K562 (cell line): ENCODE data around the gene TRANK1. TPM values are rescaled to one million over a fixed set of nuclear protein-coding genes. Genes with fewer than 3 reads are reported as not detected.

Source experiments
- ADNP ChIP-seq: fragments of 200-800 bp; sonication (Bioruptor generic); IDR thresholded peaks from 2 replicates; pipeline ENCODE4 v1.6.1; 2016; ENCODE audit warnings: missing genetic modification characterization, missing compliant biosample characterization
- ARHGAP35 ChIP-seq: fragments of 450-650 bp; IDR thresholded peaks from 2 replicates; pipeline ENCODE4 v1.6.1; 2018; ENCODE audit not compliant: partially characterized antibody
- CREB5 ChIP-seq: fragments of 250-450 bp; sonication (Bioruptor Pico); IDR thresholded peaks from 2 replicates; pipeline ENCODE4 v1.5.0; 2020; ENCODE audit warnings: mild to moderate bottlenecking
- E2F3 ChIP-seq: fragments of 250-450 bp; sonication (Bioruptor Pico); IDR thresholded peaks from 2 replicates; pipeline ENCODE4 v1.4.0; 2020; ENCODE audit warnings: mild to moderate bottlenecking
- E2F5 ChIP-seq: sonication (generic); formaldehyde crosslinking; IDR thresholded peaks from 2 replicates; pipeline ENCODE4 v1.8.0; 2022; ENCODE audit warnings: mild to moderate bottlenecking, missing genetic modification reagents
- ELK3 ChIP-seq: fragments of 450-650 bp; formaldehyde crosslinking; IDR thresholded peaks from 2 replicates; pipeline ENCODE4 v1.4.0; 2020; ENCODE audit warnings: mild to moderate bottlenecking
- FOXA3 ChIP-seq, 2 experiments: fragments of 450-650 bp in 1 of 2; sonication (generic) in 1 of 2; formaldehyde crosslinking; IDR thresholded peaks in 1 of 2; conservative IDR thresholded peaks in 1 of 2; 2 replicates each; pipeline versions ENCODE4 v1.4.0 to v1.8.0; 2020 to 2022; ENCODE audit warnings: mild to moderate bottlenecking in 2 of 2, missing genetic modification reagents in 1 of 2
- FOXJ2 ChIP-seq: fragments of 200-800 bp; sonication (Bioruptor generic); IDR thresholded peaks from 2 replicates; pipeline ENCODE4 v1.6.1; 2016; ENCODE audit warnings: missing genetic modification characterization, missing compliant biosample characterization
- GATAD2B ChIP-seq: fragments of 450-650 bp; IDR thresholded peaks from 2 replicates; pipeline ENCODE4 v1.6.1; 2017; ENCODE audit warnings: mild to moderate bottlenecking, borderline replicate concordance
- HDAC1 ChIP-seq, 2 experiments: fragments of 450-650 bp; IDR thresholded peaks; 2 replicates each; pipeline ENCODE4 v1.6.1; 2016 to 2017; ENCODE audit warnings: inconsistent platforms in 1 of 2, mild to moderate bottlenecking in 1 of 2, moderate library complexity in 1 of 2
- HNRNPUL1 ChIP-seq: fragments of 200-400 bp; formaldehyde crosslinking; IDR thresholded peaks from 2 replicates; pipeline ENCODE4 v1.6.1; 2017; ENCODE audit warnings: low read length
- KLF16 ChIP-seq: IDR thresholded peaks from 2 replicates; pipeline ENCODE4 v1.6.1; 2016; ENCODE audit warnings: antibody characterized with exemption
- MYNN ChIP-seq, 2 experiments: sonication (generic); formaldehyde crosslinking in 1 of 2; IDR thresholded peaks; 2 replicates each; pipeline versions ENCODE4 v1.5.0 to v1.6.1; 2016 to 2020; ENCODE audit warnings: antibody characterized with exemption in 1 of 2, missing genetic modification reagents in 1 of 2
- NCOA2 ChIP-seq, 2 experiments: fragments of 450-650 bp; IDR thresholded peaks; 2 replicates each; pipeline ENCODE4 v1.6.1; 2018; ENCODE audit warnings: mild to moderate bottlenecking in 2 of 2, moderate library complexity in 1 of 2; ENCODE audit not compliant: partially characterized antibody in 2 of 2
- SMARCC2 ChIP-seq: fragments of 450-650 bp; IDR thresholded peaks from 2 replicates; pipeline ENCODE4 v1.6.1; 2017; ENCODE audit warnings: antibody characterized with exemption, moderate library complexity, mild to moderate bottlenecking, low read depth
- SRSF1 ChIP-seq: fragments of 200-400 bp; formaldehyde crosslinking; IDR thresholded peaks from 2 replicates; pipeline ENCODE4 v1.6.1; 2017; ENCODE audit warnings: mild to moderate bottlenecking, low read depth, low read length, moderate library complexity
- TCF3 ChIP-seq: sonication (generic); formaldehyde crosslinking; IDR thresholded peaks from 2 replicates; pipeline ENCODE4 v1.4.0; 2020; ENCODE audit warnings: mild to moderate bottlenecking, missing genetic modification reagents
- TRIM28 ChIP-seq: fragments of 450-650 bp; IDR thresholded peaks from 2 replicates; pipeline ENCODE4 v1.6.1; 2017
- ZC3H11A ChIP-seq: IDR thresholded peaks from 2 replicates; pipeline ENCODE4 v1.6.1; 2012; ENCODE audit warnings: low read depth, low read length, improper control_type of control experiment
- ZNF124 ChIP-seq: sonication (generic); formaldehyde crosslinking; IDR thresholded peaks from 2 replicates; pipeline ENCODE4 v1.8.1; 2022; ENCODE audit warnings: missing genetic modification reagents
- ZNF174 ChIP-seq: fragments of 250-450 bp; sonication (Bioruptor Pico); IDR thresholded peaks from 2 replicates; pipeline ENCODE4 v1.4.0; 2020; ENCODE audit warnings: mild to moderate bottlenecking
- ZNF197 ChIP-seq: fragments of 200-800 bp; sonication (Bioruptor generic); IDR thresholded peaks from 2 replicates; pipeline ENCODE4 v1.6.1; 2016; ENCODE audit warnings: low read depth, missing genetic modification characterization, missing compliant biosample characterization
- ZNF277 ChIP-seq: fragments of 250-450 bp; sonication (Bioruptor Pico); IDR thresholded peaks from 2 replicates; pipeline ENCODE4 v1.8.0; 2022; ENCODE audit warnings: inconsistent platforms, mild to moderate bottlenecking, moderate library complexity, borderline replicate concordance
- ZNF551 ChIP-seq: fragments of 250-450 bp; sonication (Bioruptor Pico); IDR thresholded peaks from 2 replicates; pipeline ENCODE4 v1.5.0; 2021; ENCODE audit warnings: mild to moderate bottlenecking, moderate library complexity
- ZNF780A ChIP-seq: fragments of 250-450 bp; sonication (Bioruptor Pico); IDR thresholded peaks from 2 replicates; pipeline ENCODE4 v1.5.0; 2021; ENCODE audit warnings: mild to moderate bottlenecking
- polyA plus RNA-seq, 8 experiments: library from polyadenylated mRNA; depleted of rRNA in 4 of 8; stranded (reverse) in 5 of 8; unstranded in 3 of 8; fragments of >200 nt; fragmentation: Nextera tagmentation in 2 of 8; fragmentation: Illumina TruSeq in 1 of 8; extraction: Ambion mirVana in 2 of 8; extraction: Trizol in 1 of 8; gene quantifications; 2 replicates each; pipeline versions ENCODE4 v1.2.1 to v1.2.3, GENCODE V29; 2011 to 2014; ENCODE audit warnings: inconsistent platforms in 1 of 8, missing spikeins in 1 of 8
- total RNA-seq, 7 experiments: library from RNA; depleted of rRNA in 6 of 7; stranded (reverse); fragments of >200 nt in 6 of 7; fragmentation: Illumina TruSeq in 2 of 7; extraction: Trizol in 2 of 7; gene quantifications; 2 replicates each; pipeline versions ENCODE4 v1.2.1 to v1.2.3, GENCODE V29; 2011 to 2021; ENCODE audit warnings: low replicate concordance in 1 of 7

TRANK1 gene
- total and polyA plus RNA-seq, 9 of the 15 experiments (the other 6 are each of a cell fraction or from before 2014, with no cell fraction given): 0.41 to 5.3 (median 2.1) TPM

GRCh38 chr3:36993326-36994283, 48.8 kb upstream of the TRANK1 start, which contains the start of gene MLH1 (continued):
- TF ChIP-seq TRIM28: no peak
- no peak for TF ChIP-seq ZNF277
- TF ChIP-seq ADNP (tag): no peak
- TF ChIP-seq GATAD2B: no peak
- TF ChIP-seq HDAC1 (IDR thresholded peaks at IDR 0.05): peak in 1 of 2 experiments; percentile 97; a peak in 2 of 4 replicates
- TF ChIP-seq E2F3 (CRISPR knock-in tag): peak; percentile 99
- TF ChIP-seq SRSF1: no peak
- no peak for TF ChIP-seq CREB5 (CRISPR knock-in tag)
- TF ChIP-seq ELK3 (CRISPR knock-in tag): 0 out of 2 replicates have a peak, but pooled peaks have one; percentile 11
- no peak for TF ChIP-seq ZNF124 (CRISPR knock-in tag)
- TF ChIP-seq ARHGAP35: no peak
- TF ChIP-seq NCOA2 (IDR thresholded peaks at IDR 0.05; ENCODE audit: partially characterized antibody in 2 of 2): no peak
- 0 out of 2 replicates have a peak, but pooled peaks have one; percentile 73 for TF ChIP-seq E2F5 (CRISPR knock-in tag)
- no peak for TF ChIP-seq FOXJ2 (tag)
- peak; percentile 92 for TF ChIP-seq ZNF197 (CRISPR knock-in tag)
- TF ChIP-seq ZC3H11A: no peak
- no peak for TF ChIP-seq SMARCC2
- TF ChIP-seq ZNF780A: no peak
- peak; percentile 36 for TF ChIP-seq TCF3 (CRISPR knock-in tag)
- no peak for TF ChIP-seq ZNF551 (CRISPR knock-in tag)
- no peak for TF ChIP-seq ZNF174 (CRISPR knock-in tag)
- peak; percentile 68; the same call in 1 of the 2 replicates for TF ChIP-seq MYNN (IDR thresholded peaks at IDR 0.05)
- TF ChIP-seq MYNN (CRISPR knock-in tag; IDR thresholded peaks at IDR 0.05): no peak
- TF ChIP-seq HNRNPUL1: no peak
- TF ChIP-seq FOXA3 (CRISPR knock-in tag; conservative IDR thresholded peaks at IDR 0.05 in 1 of 2, IDR thresholded peaks at IDR 0.05 in 1 of 2): no peak
- no peak for TF ChIP-seq KLF16
